ENCODE data around the gene PRTN3. TPM values are rescaled to one million over a fixed set of nuclear protein-coding genes. Genes with fewer than 3 reads are reported as not detected.

The PRTN3 gene
- total RNA-seq, 4 donors from 2014 or later: not detected

- H3K36me3 ChIP-seq: peaks cover 60 to 61% of the 10 kb centered on the region in 2 donors
- peaks cover 34 to 40% of the 10 kb centered on the region in 2 donors for H3K4me1 ChIP-seq
- 96% methylated on average over 14 to 26 of the region's 53 CpGs for WGBS, 2 donors
- TF ChIP-seq POLR2A (IDR thresholded peaks at IDR 0.05) (no peak), CTCF (IDR thresholded peaks at IDR 0.05) (no peak)
- H3K9me3 ChIP-seq: no peaks in the 10 kb centered on the region
- no peak for DNase-seq
- no peak overlapping the region for H3K4me3 ChIP-seq (replicated peaks in 1 of 3)
- H3K27ac ChIP-seq: no peak overlapping the region
- H3K27me3 ChIP-seq: no peaks in the 10 kb centered on the region
- intact Hi-C loops (cut with DNase I): no loop called here
Observed at GRCh38 chr19:804419-805165, 36.2 kb upstream of the PRTN3 start.

- TF ChIP-seq POLR2A (IDR thresholded peaks at IDR 0.05) (no peak), CTCF (IDR thresholded peaks at IDR 0.05) (no peak)
- no peak for DNase-seq
- Histone ChIP-seq H3K27ac (no peak overlapping the region), H3K27me3 (no peaks in the 10 kb centered on the region), H3K36me3 (peaks cover 66% of the 10 kb centered on the region in 2 donors), H3K9me3 (no peaks in the 10 kb centered on the region), H3K4me3 (replicated peaks in 1 of 3) (no peak overlapping the region), H3K4me1 (peaks cover 28 to 34% of the 10 kb centered on the region in 2 donors)
- 90 to 100% methylated on average over 6 to 9 of the region's 33 CpGs for WGBS, 2 donors
- intact Hi-C loops (cut with DNase I): no loop called here
Observed at GRCh38 chr19:805166-805551, 35.6 kb upstream of the PRTN3 start.

GRCh38 chr19:805600-806550 is 34.9 kb upstream of the PRTN3 start:
- Histone ChIP-seq H3K9me3 (no peaks in the 10 kb centered on the region), H3K36me3 (peaks cover 73 to 74% of the 10 kb centered on the region in 2 donors), H3K27ac (no peak overlapping the region), H3K4me1 (peaks cover 21 to 27% of the 10 kb centered on the region in 2 donors), H3K4me3 (replicated peaks in 1 of 3) (no peak overlapping the region), H3K27me3 (no peaks in the 10 kb centered on the region)
- TF ChIP-seq POLR2A (IDR thresholded peaks at IDR 0.05) (no peak), CTCF (IDR thresholded peaks at IDR 0.05) (no peak)
- intact Hi-C loops (cut with DNase I): no loop called here
- DNase-seq: peak in 1 of 2 donors; percentile 3
- 94% methylated on average over 44 to 58 of the region's 93 CpGs for WGBS, 2 donors

GRCh38 chr19:806815-807421 is 33.9 kb upstream of the PRTN3 start:
- Histone ChIP-seq H3K9me3 (no peaks in the 10 kb centered on the region), H3K27ac (no peak overlapping the region), H3K36me3 (peaks cover 82 to 84% of the 10 kb centered on the region in 2 donors), H3K4me3 (replicated peaks in 1 of 3) (no peak overlapping the region), H3K4me1 (peaks cover 10 to 17% of the 10 kb centered on the region in 2 donors), H3K27me3 (no peaks in the 10 kb centered on the region)
- no peak for DNase-seq
- intact Hi-C loops (cut with DNase I): no loop called here
- 93% methylated on average over 31 to 34 of the region's 34 CpGs for WGBS, 2 donors
- no peak for TF ChIP-seq CTCF (IDR thresholded peaks at IDR 0.05)
- TF ChIP-seq POLR2A (IDR thresholded peaks at IDR 0.05): no peak
